PC-3 (cell line): ENCODE measurements around the gene APOE. TPM values are rescaled to one million over a fixed set of nuclear protein-coding genes. Genes with fewer than 3 reads are reported as not detected.
"Not testable (repeated sequence)": the region's sequence is repeated elsewhere in the genome, so short reads cannot be mapped to it uniquely, and the experiment has no call there.

Source experiments
- ATAC-seq: fragments of 200-7000 bp; cut with Tn5 transposase; 2 replicates; pipeline ENCODE4 v1.9.1; 2020; ENCODE audit warnings: mild to moderate bottlenecking, moderate library complexity
- BruUV-seq: library from RNA; stranded (reverse); fragments of 400-500 nt; replicated peaks from 2 replicates; lab custom pipeline; 2021; lab: Mats Ljungman, UMichigan
- CTCF ChIA-PET: fragments of 300-600 bp; sonication (Branson Sonifier 250); formaldehyde crosslinking; loops from one replicate; lab custom pipeline; 2022; ENCODE audit warnings: antibody characterized with exemption; lab: Charles Lee
- POLR2A ChIA-PET: fragments of 300-600 bp; sonication (Branson Sonifier 250); formaldehyde crosslinking; loops from one replicate; lab custom pipeline; 2022; ENCODE audit warnings: antibody characterized with exemption; ENCODE audit not compliant: unreplicated experiment; lab: Charles Lee
- DNase-seq: peaks from one replicate; pipeline ENCODE4 v3.0.0-alpha.2; 2015
- H2AFZ ChIP-seq: fragments of 300-600 bp; sonication (generic); 2 replicates; pipeline ENCODE4 v1.6.0; 2016; ENCODE audit warnings: antibody characterized with exemption, low read length
- H3F3A ChIP-seq: fragments of 300-600 bp; sonication (generic); one replicate; pipeline ENCODE4 v1.6.0; 2017; ENCODE audit warnings: antibody characterized with exemption, low read length, control low read depth, mild to moderate bottlenecking; ENCODE audit not compliant: unreplicated experiment
- H3K27ac ChIP-seq: fragments of 300-600 bp; sonication (generic); 2 replicates; pipeline ENCODE4 v1.5.1; 2016; ENCODE audit warnings: mild to moderate bottlenecking, low read length
- H3K27me3 ChIP-seq: fragments of 300-600 bp; sonication (generic); 2 replicates; pipeline ENCODE4 v1.6.1; 2016; ENCODE audit warnings: low read length, mixed read lengths
- H3K36me3 ChIP-seq: fragments of 300-600 bp; sonication (generic); 2 replicates; pipeline ENCODE4 v1.6.1; 2016; ENCODE audit warnings: low read depth, mixed run types, low read length, mixed read lengths
- H3K4me1 ChIP-seq: fragments of 300-600 bp; sonication (generic); 2 replicates; pipeline ENCODE4 v1.5.1; 2016; ENCODE audit warnings: low read length; ENCODE audit not compliant: insufficient read depth
- H3K4me2 ChIP-seq: fragments of 300-600 bp; sonication (generic); 2 replicates; pipeline ENCODE4 v1.6.0; 2016; ENCODE audit warnings: low read length
- H3K4me3 ChIP-seq: fragments of 300-600 bp; sonication (generic); 2 replicates; pipeline ENCODE4 v1.5.1; 2016; ENCODE audit warnings: mild to moderate bottlenecking, low read length, mixed read lengths
- H3K79me2 ChIP-seq: fragments of 300-600 bp; sonication (generic); 2 replicates; pipeline ENCODE4 v1.6.1; 2017; ENCODE audit warnings: low read length, mixed read lengths
- H3K9ac ChIP-seq: fragments of 300-600 bp; sonication (generic); 2 replicates; pipeline ENCODE4 v1.6.0; 2016; ENCODE audit warnings: mild to moderate bottlenecking, low read length
- H3K9me2 ChIP-seq: fragments of 300-600 bp; sonication (generic); replicated peaks from 2 replicates; pipeline ENCODE4 v1.6.1; 2016; ENCODE audit warnings: mixed run types, low read length, mixed read lengths
- H3K9me3 ChIP-seq: fragments of 300-600 bp; sonication (generic); 2 replicates; pipeline ENCODE4 v1.6.1; 2016; ENCODE audit warnings: low read length, mixed read lengths
- H4K20me1 ChIP-seq: fragments of 300-600 bp; sonication (generic); 2 replicates; pipeline ENCODE4 v1.6.1; 2016; ENCODE audit warnings: low read length, mixed read lengths
- EZH2 ChIP-seq: fragments of 300-600 bp; sonication (generic); IDR thresholded peaks from one replicate; pipeline ENCODE4 v1.6.1; 2017; ENCODE audit warnings: antibody characterized with exemption, mild to moderate bottlenecking, low read length; ENCODE audit not compliant: unreplicated experiment
- EZH2phosphoT487 ChIP-seq: fragments of 300-600 bp; sonication (generic); IDR thresholded peaks from 2 replicates; pipeline ENCODE4 v1.6.1; 2018; ENCODE audit warnings: mild to moderate bottlenecking, antibody characterized with exemption, low read length, borderline replicate concordance
- intact Hi-C: fragments of 100-400 bp; cut with micrococcal nuclease; formaldehyde crosslinking; loops from 2 replicates; pipeline ENCODE4 v1.9.0; 2023
- total RNA-seq: library from RNA; depleted of rRNA; stranded (reverse); fragments of >200 nt; gene quantifications from 2 replicates; pipeline ENCODE4 v1.2.3, GENCODE V29; 2014
- TF ChIP-seq, protein P1 (sequence below): fragments of 300-600 bp; sonication (generic); conservative IDR thresholded peaks from 2 replicates; pipeline ENCODE4 v1.5.1; 2017; ENCODE audit warnings: antibody characterized with exemption, low read depth, mild to moderate bottlenecking, low read length

The APOE gene
- total RNA-seq, 1 experiment from 2014 or later, result 3.6 TPM

DNA sequence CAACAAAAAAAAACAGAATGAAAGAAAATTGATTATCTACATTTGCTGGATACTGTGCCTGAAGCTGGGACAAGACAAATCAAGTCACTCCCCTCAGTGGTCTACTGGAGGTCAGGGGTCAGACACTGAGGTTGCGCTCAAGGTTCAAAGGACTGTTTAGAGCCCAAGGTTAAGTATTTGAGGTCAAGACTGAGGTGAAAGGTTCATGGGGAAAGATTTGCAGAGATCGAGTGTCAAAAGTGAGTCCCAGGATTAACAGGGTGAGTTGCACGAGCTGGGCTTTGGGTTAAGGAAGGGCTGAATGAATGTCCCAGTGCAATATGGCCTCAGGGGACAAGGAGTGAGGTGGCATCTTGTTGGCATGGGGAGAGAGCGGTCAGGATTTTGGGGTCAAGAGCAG lies 17.9 kb upstream of the APOE start:
- ATAC-seq, result no peak

DNA sequence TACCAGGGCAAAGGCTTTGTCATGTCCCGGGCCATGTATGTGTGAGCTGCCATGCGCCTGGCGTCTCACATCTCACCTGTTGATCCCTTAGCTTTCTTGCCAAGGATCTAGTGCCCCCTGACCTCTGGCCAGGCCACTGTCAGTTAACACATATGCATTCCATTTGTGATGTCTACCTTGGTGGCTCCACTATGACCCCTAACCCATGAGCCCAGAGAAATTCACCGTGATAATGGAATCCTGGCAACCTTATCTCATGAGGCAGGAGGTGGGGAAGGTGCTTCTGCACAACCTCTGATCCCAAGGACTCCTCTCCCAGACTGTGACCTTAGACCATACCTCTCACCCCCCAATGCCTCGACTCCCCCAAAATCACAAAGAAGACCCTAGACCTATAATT lies 17.3 kb upstream of the APOE start:
- H3K27ac ChIP-seq, H3K9me3 ChIP-seq, H3K4me3 ChIP-seq, H3K9ac ChIP-seq, H3K9me2 ChIP-seq, CTCF ChIA-PET, H4K20me1 ChIP-seq, H3K4me2 ChIP-seq, H3F3A ChIP-seq, H3K27me3 ChIP-seq, POLR2A ChIA-PET, DNase-seq, ATAC-seq, BruUV-seq, intact Hi-C loops, H2AFZ ChIP-seq: not testable (repeated sequence)
- H3K4me1 ChIP-seq, result peaks cover 16% of the 10 kb centered on the region
- peaks cover 23% of the 10 kb centered on the region for H3K79me2 ChIP-seq
- H3K36me3 ChIP-seq, result peaks cover 10% of the 10 kb centered on the region

More for the DNA sequence above, 17.9 kb upstream of the APOE start:
- Histone ChIP-seq H3K36me3 (peaks cover 4% of the 10 kb centered on the region), H3K79me2 (peaks cover 16% of the 10 kb centered on the region), H3K4me2 (no peak overlapping the region), H2AFZ (no peak overlapping the region), H3K27me3 (no peaks in the 10 kb centered on the region), H4K20me1 (peaks cover 6% of the 10 kb centered on the region; the same call in 1 of the 2 replicates), H3K9ac (no peak overlapping the region), H3F3A (no peaks in the 10 kb centered on the region), H3K27ac (no peak overlapping the region), H3K4me3 (no peak overlapping the region), H3K4me1 (peaks cover 11% of the 10 kb centered on the region), H3K9me2 (no peaks in the 10 kb centered on the region), H3K9me3 (no peaks in the 10 kb centered on the region)
- TF ChIP-seq EZH2, result no peak
- TF ChIP-seq, protein P1, sequence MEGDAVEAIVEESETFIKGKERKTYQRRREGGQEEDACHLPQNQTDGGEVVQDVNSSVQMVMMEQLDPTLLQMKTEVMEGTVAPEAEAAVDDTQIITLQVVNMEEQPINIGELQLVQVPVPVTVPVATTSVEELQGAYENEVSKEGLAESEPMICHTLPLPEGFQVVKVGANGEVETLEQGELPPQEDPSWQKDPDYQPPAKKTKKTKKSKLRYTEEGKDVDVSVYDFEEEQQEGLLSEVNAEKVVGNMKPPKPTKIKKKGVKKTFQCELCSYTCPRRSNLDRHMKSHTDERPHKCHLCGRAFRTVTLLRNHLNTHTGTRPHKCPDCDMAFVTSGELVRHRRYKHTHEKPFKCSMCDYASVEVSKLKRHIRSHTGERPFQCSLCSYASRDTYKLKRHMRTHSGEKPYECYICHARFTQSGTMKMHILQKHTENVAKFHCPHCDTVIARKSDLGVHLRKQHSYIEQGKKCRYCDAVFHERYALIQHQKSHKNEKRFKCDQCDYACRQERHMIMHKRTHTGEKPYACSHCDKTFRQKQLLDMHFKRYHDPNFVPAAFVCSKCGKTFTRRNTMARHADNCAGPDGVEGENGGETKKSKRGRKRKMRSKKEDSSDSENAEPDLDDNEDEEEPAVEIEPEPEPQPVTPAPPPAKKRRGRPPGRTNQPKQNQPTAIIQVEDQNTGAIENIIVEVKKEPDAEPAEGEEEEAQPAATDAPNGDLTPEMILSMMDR, result no peak
- TF ChIP-seq EZH2phosphoT487, result no peak
- DNase-seq, result no peak
- CTCF ChIA-PET, result no interaction called here
- intact Hi-C loops, result no loop called here
- POLR2A ChIA-PET, result no interaction called here
- no TSS peak for BruUV-seq

- intact Hi-C loops, result loop anchor here (5.0 kb wide), 1 partner anchor 43 kb away; the partner anchor contains the start of gene NECTIN2
- no peaks in the 10 kb centered on the region for H3K27me3 ChIP-seq
- ChIA-PET CTCF (no interaction called here), POLR2A (interaction anchor here (0.6 to 1.0 kb wide), 3 partner anchors 42 to 1350 kb away, joined by 3 to 5 read pairs (median 3); partner anchors contain the start of gene NECTIN2)
- H3K9me2 ChIP-seq, result no peaks in the 10 kb centered on the region
- TF ChIP-seq EZH2 (no peak), EZH2phosphoT487 (no peak)
- TF ChIP-seq, protein P1, result no peak
- DNase-seq (no peak), ATAC-seq (no peak)
- H3K27ac ChIP-seq, result peak overlapping the region; percentile 86
- H3K9ac ChIP-seq, result peak overlapping the region; percentile 80
- BruUV-seq, result TSS peak; percentile 72
- peak overlapping the region; percentile 66 for H3K4me3 ChIP-seq
- peak overlapping the region; percentile 84 for H3K4me2 ChIP-seq
- H3F3A ChIP-seq, result no peaks in the 10 kb centered on the region
- no peaks in the 10 kb centered on the region for H3K9me3 ChIP-seq
- peaks cover 16% of the 10 kb centered on the region for H3K4me1 ChIP-seq
- H4K20me1 ChIP-seq, result peaks cover 6% of the 10 kb centered on the region; the same call in 1 of the 2 replicates
- H3K79me2 ChIP-seq, result peaks cover 35% of the 10 kb centered on the region
- peaks cover 23% of the 10 kb centered on the region for H3K36me3 ChIP-seq
- H2AFZ ChIP-seq, result peak overlapping the region; percentile 85
Measured at GRCh38 chr19:44889830-44890365, 15.7 kb upstream of the APOE start.
